HG03342 (cell line): ENCODE results near the gene BTBD19.
"Not testable (repeated sequence)": the region's sequence is repeated elsewhere in the genome, so short reads cannot be mapped to it uniquely, and the experiment has no call there.

ENCODE experiments used
- ATAC-seq: cut with Tn5 transposase; IDR thresholded peaks from one replicate; pipeline ENCODE4 v1.9.1; 2021; ENCODE audit warnings: mild to moderate bottlenecking, moderate library complexity; ENCODE audit not compliant: unreplicated experiment

Gene BTBD19

GRCh38 chr1:44827197-44828002 is 19.1 kb downstream of the BTBD19 start:
- no peak for ATAC-seq

GRCh38 chr1:44828003-44828651 is 19.8 kb downstream of the BTBD19 start:
- no peak for ATAC-seq

GRCh38 chr1:44828841-44829440 is 20.6 kb downstream of the BTBD19 start:
- no peak for ATAC-seq

DNA sequence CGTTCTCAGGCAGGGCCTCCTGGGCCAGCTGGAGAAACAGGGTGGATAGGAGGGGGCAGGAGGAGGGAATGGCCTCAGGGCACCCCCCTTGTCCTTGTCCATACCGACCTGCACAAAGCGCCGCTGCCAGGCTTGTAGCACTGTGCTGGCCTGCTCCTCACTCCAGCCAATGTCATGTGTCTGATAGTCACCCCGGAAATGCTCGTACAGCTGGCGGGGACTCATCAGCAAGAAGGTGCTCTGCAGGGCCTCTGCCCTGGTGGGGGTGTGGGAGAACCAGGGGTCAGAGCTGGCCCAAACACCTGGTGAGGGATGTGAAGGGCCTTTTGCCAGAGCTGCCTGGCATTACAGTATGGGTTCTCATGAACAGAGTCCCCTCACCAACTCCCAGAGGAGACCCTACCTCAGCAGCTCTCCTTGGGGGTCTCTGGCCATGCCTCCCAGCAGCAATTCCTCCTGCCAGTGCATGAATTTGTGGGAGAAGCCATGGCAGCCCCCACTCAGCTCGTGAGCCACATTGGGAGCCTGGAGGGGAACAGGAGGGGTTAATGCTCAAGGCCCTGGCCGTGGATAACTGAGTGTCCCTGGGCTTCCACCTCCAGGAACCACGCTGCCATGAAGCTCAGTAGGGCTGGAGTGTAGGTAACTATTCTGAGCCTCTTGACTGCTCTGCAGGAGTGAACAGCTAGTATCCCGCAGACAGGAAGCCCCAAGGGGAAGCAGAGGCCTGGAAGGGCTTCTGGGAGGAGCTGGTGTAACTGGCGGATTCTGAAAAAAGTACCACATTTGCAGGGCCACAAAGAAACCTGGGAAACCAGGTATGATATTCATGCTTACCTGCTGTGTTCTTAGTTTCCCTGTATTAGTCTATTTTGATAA is 21.4 kb downstream of the BTBD19 start:
- ATAC-seq = no peak

- no peak for ATAC-seq
Observed at GRCh38 chr1:44830900-44831304, 22.6 kb downstream of the BTBD19 start.

DNA sequence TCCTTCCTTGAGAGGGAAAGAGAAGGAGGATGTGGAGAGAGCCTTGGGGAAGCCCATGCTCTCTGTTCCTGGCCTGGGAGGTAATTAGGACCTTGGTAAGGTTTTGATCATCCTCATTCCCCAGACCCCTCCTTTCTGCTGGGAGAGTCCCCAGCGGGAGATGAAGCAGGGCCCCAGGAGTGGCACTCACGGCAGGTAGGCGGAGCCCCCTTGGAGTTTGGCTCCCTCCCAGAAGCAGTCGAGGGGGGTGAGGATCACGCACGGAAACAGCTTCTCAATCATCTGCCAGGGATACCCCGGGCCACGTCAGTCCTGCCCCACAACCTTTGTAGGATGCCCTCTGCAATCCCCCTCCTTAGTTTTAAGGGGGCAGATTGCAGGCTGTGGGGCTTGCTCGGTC is 23.2 kb downstream of the BTBD19 start:
- no peak for ATAC-seq

DNA sequence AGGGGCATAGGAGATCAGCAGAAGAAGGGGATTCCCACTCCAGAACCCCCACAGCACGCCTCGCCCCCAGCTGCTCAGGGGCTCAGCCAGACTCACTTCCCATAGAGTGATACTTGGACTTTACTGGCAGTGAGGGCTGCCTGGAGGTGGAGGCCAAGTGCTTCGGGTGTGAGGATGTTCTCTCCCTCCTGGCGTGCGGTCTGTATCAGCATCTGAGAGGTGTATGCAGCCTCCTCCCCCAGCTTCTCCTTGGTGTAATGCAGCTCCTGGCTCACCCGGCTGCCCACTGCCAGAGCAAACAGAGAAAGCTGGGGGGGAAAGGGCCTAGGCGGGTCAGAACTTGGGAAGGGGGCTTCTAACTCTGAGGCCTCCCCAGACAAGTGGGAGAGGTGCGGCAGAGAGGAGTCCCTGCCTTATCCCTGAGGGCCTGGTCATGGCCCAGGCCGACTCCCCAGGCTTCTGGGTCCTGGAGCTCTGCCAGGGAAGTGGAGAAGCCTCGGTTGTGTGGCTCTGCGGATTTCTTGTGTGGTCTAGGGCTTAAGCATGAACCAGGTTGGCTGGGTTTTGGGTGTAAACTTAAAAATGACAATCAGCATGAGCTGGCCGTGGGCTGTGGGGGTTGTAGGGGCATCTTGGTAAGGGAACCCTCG is 23.9 kb downstream of the BTBD19 start:
- ATAC-seq = no peak

DNA sequence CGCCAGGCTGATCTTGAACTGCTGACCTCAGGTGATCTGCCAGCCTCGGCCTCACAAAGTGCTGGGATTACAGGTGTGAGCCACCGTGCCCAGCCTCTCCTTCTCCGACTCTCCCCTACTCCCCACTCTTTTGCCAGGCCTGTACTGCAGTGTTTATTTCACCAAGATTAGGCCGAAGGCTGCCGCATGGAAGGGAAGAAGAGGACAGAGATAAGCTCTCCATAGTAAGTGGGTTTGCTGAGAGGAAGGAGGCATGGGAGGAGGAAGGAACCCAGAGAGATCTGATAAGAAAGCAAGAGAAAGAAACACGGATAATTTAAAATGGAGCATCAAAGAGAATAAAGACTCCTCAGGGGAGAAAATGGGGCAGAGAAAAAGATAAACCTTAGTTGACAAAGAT is 26.0 kb downstream of the BTBD19 start:
- no peak for ATAC-seq

DNA sequence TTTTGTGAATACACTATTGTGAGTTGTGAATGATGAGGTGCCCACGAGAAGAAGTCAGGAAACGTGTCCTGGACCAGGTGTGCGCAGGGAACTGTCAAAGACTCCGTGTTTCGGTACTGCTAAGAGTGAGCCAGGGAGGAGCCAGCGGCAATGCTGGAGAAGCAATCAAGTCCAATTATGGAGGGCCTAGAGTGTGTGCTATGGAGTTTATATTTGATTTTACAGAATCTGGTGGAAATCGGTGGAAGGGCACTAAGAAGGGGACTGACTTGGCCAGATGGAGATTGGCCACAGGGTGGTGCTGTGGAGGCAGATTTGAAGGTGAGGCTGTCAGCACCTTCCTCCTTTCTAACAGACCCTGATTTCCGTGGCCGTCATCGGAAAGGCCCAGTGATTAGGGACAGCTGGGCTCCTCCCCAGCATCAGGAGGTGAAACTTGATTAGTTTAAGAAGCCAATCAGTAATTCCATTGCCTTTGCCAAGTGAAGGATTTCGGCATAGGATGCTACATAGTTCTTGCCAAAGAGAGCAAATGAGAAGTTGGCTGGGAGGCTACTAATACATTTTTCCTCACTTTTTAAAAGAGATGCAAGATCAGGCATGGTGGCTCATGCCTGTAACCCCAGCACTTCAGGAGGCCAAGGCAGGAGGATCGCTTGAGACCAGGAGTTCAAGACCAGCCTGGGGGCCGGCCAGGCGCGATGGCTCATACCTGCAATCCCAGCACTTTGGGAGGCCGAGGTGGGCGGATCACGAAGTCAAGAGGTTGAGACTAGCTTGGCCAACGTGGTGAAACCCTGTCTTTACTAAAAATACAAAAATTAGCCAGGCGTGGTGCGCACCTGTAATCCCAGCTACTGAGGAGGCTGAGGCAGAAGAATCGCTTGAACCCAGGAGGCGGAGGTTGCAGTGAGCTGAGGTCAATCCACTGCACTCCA is 27.7 kb downstream of the BTBD19 start:
- ATAC-seq = peak; percentile 70

DNA sequence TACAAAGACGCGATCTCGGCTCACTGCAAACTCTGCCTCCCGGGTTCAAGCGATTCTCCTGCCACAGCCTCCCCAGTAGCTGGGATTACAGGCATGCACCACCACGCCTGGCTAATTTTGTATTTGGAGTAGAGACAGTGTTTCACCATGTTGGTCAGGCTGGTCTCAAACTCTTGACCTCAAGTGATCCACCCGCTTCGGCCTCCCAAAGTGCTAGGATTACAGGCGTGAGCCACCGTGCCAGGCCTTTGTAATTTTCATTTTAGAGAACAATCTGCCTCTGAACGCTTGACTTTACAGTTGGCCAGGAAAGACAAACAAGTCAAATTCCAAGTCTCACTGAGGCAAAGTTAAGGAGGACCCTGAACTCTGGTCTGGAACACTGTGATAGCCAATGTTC is 30.0 kb downstream of the BTBD19 start:
- not testable (repeated sequence) for ATAC-seq

- no peak for ATAC-seq
Observed at GRCh38 chr1:44839576-44839975, 31.3 kb downstream of the BTBD19 start.

DNA sequence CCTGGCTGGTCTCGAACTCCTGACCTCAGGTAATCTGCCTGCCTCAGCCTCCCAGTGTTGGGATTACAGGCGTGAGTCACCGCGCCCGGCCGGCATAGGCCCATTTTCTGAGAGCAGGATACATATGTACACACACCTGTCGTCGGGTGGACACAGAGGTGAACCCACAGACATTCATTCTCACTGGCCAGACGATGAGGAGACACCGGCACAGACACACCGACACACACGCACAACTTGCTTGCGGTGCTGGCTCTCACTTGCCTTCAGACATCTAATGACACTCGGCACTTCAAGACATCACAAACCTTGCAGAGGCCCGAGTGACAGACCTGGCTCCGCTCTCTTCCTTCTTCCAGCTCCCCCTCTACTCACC is 34.2 kb downstream of the BTBD19 start:
- ATAC-seq = no peak

DNA sequence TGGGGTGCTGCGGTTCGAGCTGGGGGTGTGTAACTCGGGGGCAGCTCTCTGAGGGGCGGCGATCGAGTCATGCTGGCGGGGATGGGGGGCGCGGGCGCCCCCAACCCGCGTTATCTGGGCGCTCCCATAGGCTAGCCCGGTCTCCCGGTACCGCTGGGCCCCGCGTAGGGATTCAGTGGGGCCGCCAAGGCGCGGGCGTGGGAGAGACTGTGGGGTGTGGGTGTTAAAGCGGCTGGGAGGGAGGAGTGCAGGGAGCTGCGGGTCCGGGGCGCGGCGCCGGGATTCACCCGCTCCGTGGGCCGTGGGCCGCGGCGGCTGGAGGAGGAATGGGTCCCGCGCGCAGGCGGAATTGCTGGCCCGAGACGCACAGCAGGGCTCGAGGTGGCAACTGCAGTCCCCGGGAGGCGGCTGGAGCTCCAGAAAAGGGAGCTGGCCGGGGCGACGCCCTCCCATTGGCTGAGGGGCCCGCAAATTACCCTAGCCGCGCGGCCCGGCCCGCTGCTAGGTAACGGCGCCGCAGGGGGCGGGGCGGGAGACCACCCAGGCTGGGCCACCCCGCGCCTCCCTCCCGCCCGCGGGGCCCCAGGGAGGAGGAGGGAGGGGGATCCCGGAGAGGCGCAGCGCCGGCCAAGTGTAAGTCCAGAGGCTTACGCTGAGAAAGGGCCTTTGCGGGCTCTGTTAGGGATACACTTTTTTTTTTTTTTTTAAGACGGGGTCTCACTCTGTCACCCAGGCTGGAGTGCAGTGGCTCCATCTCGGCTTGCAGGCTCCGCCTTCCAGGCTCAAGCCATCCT is 34.7 kb downstream of the BTBD19 start, which contains the start of gene PTCH2:
TSS of gene PTCH2 (minus strand) at position 392 of the 794 bp plus-strand sequence. CDS start at position 71, 321 bp downstream.
- ATAC-seq = no peak

GRCh38 chr1:44846985-44847384 is 38.7 kb downstream of the BTBD19 start:
- ATAC-seq = no peak

- ATAC-seq = no peak
Observed at GRCh38 chr1:44847845-44848244, 39.5 kb downstream of the BTBD19 start.

GRCh38 chr1:44848456-44849181 is 40.3 kb downstream of the BTBD19 start:
- no peak for ATAC-seq

DNA sequence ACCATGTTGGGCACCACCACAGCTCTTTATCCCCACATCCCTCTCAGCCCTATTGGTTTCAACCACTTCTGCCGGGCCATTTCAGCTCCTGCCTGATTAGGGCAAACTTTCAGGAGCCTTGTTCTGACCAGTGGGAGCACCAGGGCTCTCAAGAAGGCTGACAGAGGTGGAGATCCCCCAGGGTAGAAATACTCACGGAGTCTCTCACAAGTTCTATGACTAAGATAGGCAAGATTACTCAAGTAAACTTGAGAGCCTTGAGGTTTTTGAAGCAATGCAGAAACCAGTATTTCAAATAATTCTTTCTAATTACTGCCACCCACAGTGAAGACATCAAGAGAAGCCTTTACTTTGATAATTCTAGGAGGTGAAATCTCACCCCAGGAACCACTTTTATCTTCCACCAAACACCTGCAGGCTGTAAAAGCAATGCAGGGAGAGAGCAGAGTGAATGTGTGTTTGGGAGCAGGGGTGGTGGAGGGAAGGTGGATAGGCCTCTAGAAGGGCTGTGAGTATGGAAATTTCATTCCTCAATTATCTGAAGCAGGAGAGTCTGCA is 41.3 kb downstream of the BTBD19 start:
- ATAC-seq = no peak

DNA sequence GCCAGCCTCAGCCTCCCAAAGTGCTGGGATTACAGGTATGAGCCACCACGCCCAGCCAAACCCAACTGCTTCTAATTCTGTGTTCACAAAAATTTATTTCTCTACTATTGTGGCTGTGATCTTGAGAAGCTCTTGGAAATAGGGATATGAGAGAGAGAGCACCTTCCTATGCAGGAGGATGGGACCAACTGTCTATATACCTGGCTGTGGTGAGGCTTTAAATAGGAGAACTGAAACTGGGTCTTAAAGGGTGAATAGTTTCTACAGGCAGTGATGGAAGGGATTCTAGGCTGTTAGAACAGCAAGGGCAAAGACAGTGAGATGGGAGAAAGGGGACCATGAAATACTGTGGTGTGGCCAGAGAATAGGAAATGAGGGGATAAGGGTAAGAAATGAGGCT is 43.0 kb downstream of the BTBD19 start:
- ATAC-seq = no peak
